CD14-positive monocyte (primary cell): ENCODE measurements around the gene PITPNM1. TPM values are rescaled to one million over a fixed set of nuclear protein-coding genes. Genes with fewer than 3 reads are reported as not detected.
"Not testable (repeated sequence)": the region's sequence is repeated elsewhere in the genome, so short reads cannot be mapped to it uniquely, and the experiment has no call there.

Experiments used
- DNase-seq, 3 donors: peaks; one replicate each; pipeline ENCODE4 v3.0.0-alpha.2; 2011 to 2022
- H2AFZ ChIP-seq: 2 replicates; pipeline ENCODE4 v1.6.0; 2012; ENCODE audit warnings: mild to moderate bottlenecking, low read depth, low read length, inconsistent platforms; ENCODE audit not compliant: insufficient read depth, poor library complexity, severe bottlenecking
- H3K27ac ChIP-seq, 2 donors: 1 replicate in 1 of 2; 2 replicates in 1 of 2; pipeline ENCODE4 v1.5.1; 2012 to 2013; ENCODE audit warnings: low read length in 2 of 2, control low read depth in 1 of 2, inconsistent platforms in 1 of 2, low read depth in 1 of 2, mild to moderate bottlenecking in 1 of 2
- H3K27me3 ChIP-seq, 2 donors: one replicate each; pipeline versions ENCODE4 v1.6.0 to v1.6.1; 2011 to 2013; ENCODE audit warnings: low read length in 2 of 2; ENCODE audit not compliant: control insufficient read depth in 2 of 2, insufficient read depth in 2 of 2
- H3K36me3 ChIP-seq, 2 donors: replicated peaks in 1 of 2; 1 replicate in 1 of 2; 2 replicates in 1 of 2; pipeline versions ENCODE4 v1.5.1 to v1.6.1; 2012 to 2013; ENCODE audit warnings: low read length in 2 of 2, control low read depth in 1 of 2, inconsistent platforms in 1 of 2, mild to moderate bottlenecking in 1 of 2; ENCODE audit not compliant: insufficient read depth in 2 of 2, control insufficient read depth in 1 of 2
- H3K4me1 ChIP-seq, 2 donors: 1 replicate in 1 of 2; 2 replicates in 1 of 2; pipeline versions ENCODE4 v1.5.1 to v1.6.1; 2012 to 2013; ENCODE audit warnings: low read length in 2 of 2, control low read depth in 1 of 2, inconsistent platforms in 1 of 2, mild to moderate bottlenecking in 1 of 2, moderate library complexity in 1 of 2; ENCODE audit not compliant: insufficient read depth in 2 of 2, control insufficient read depth in 1 of 2
- H3K4me2 ChIP-seq: replicated peaks from 2 replicates; pipeline ENCODE3; 2012; ENCODE audit warnings: low read length, moderate library complexity, mild to moderate bottlenecking; ENCODE audit not compliant: poor library complexity, severe bottlenecking; ENCODE audit errors: extremely low read depth
- H3K4me3 ChIP-seq, 3 experiments: fragments of 200-600 bp in 1 of 3; sonication (generic) in 1 of 3; replicated peaks in 1 of 3; 1 replicate in 2 of 3; 2 replicates in 1 of 3; pipeline ENCODE4 v1.5.1; 2011 to 2013; ENCODE audit warnings: low read length in 3 of 3, mild to moderate bottlenecking in 3 of 3, control low read depth in 2 of 3, low read depth in 2 of 3, inconsistent platforms in 1 of 3, moderate library complexity in 1 of 3
- H3K79me2 ChIP-seq: 2 replicates; pipeline ENCODE4 v1.6.0; 2012; ENCODE audit warnings: mild to moderate bottlenecking, control low read depth, inconsistent platforms, low read length, moderate library complexity; ENCODE audit not compliant: insufficient read depth
- H3K9ac ChIP-seq: 2 replicates; pipeline ENCODE4 v1.6.0; 2017; ENCODE audit warnings: low read length, mild to moderate bottlenecking; ENCODE audit not compliant: insufficient read depth, poor library complexity, severe bottlenecking
- H3K9me3 ChIP-seq, 2 donors: replicated peaks in 1 of 2; 1 replicate in 1 of 2; 2 replicates in 1 of 2; pipeline versions ENCODE4 v1.5.1 to v1.6.1; 2012 to 2013; ENCODE audit warnings: low read length in 2 of 2, control low read depth in 1 of 2; ENCODE audit not compliant: control insufficient read depth in 1 of 2, insufficient read depth in 1 of 2
- H4K20me1 ChIP-seq: 2 replicates; pipeline ENCODE4 v1.6.0; 2012; ENCODE audit warnings: mild to moderate bottlenecking, low read length, control low read depth, moderate library complexity; ENCODE audit not compliant: insufficient read depth
- H3K27ac Mint-ChIP-seq, 7 donors: one replicate each; pipeline ENCODE4 v1.8.0; 2020; ENCODE audit warnings: mild to moderate bottlenecking in 7 of 7, mixed read lengths in 7 of 7, moderate library complexity in 6 of 7, inconsistent platforms in 2 of 7
- H3K27me3 Mint-ChIP-seq, 3 donors: one replicate each; pipeline ENCODE4 v1.8.0; 2021 to 2022; ENCODE audit warnings: low read depth in 3 of 3, mild to moderate bottlenecking in 3 of 3, mixed read lengths in 3 of 3, moderate library complexity in 3 of 3, inconsistent platforms in 1 of 3
- H3K36me3 Mint-ChIP-seq, 2 donors: one replicate each; pipeline ENCODE4 v1.8.0; 2020; ENCODE audit warnings: mixed read lengths in 2 of 2, inconsistent platforms in 1 of 2, mild to moderate bottlenecking in 1 of 2
- H3K4me1 Mint-ChIP-seq: one replicate; pipeline ENCODE4 v1.8.0; 2020; ENCODE audit warnings: mild to moderate bottlenecking, mixed read lengths
- H3K4me3 Mint-ChIP-seq, 2 donors: one replicate each; pipeline ENCODE4 v1.8.0; 2020; ENCODE audit warnings: mild to moderate bottlenecking in 2 of 2, mixed read lengths in 2 of 2, moderate library complexity in 1 of 2
- H3K9me3 Mint-ChIP-seq, 7 donors: one replicate each; pipeline ENCODE4 v1.8.0; 2020 to 2022; ENCODE audit warnings: mixed read lengths in 7 of 7, mild to moderate bottlenecking in 6 of 7, moderate library complexity in 6 of 7, inconsistent platforms in 2 of 7
- CTCF ChIP-seq: fragments of 200-600 bp; IDR thresholded peaks from one replicate; pipeline ENCODE4 v1.8.0; 2022; ENCODE audit warnings: antibody characterized with exemption, mild to moderate bottlenecking
- WGBS: methylation state at CpG from one replicate; pipeline ENCODE4 v1.1.5; 2013; ENCODE audit warnings: missing lambda C conversion rate; ENCODE audit not compliant: insufficient coverage; 5-methylcytosine and 5-hydroxymethylcytosine counted together
- intact Hi-C, 2 donors: fragments of 100-400 bp; cut with micrococcal nuclease; formaldehyde crosslinking; loops; one replicate each; pipeline versions ENCODE4 v1.15.0 to v1.15.1; 2023
- polyA plus RNA-seq, 3 donors: library from polyadenylated mRNA; depleted of rRNA in 1 of 3; unstranded in 2 of 3; stranded (reverse) in 1 of 3; fragments of 300-500 nt in 2 of 3; fragments of >200 nt in 1 of 3; fragmentation: Illumina TruSeq in 2 of 3; gene quantifications; 1 replicate in 2 of 3; 2 replicates in 1 of 3; pipeline ENCODE4 v1.2.3, GENCODE V29; 2012 to 2021

The PITPNM1 gene
- polyA plus RNA-seq, 3 donors, result 11.7 to 122 (median 22.2) TPM

GRCh38 chr11:67514116-67514515 lies 9.0 kb upstream of the PITPNM1 start:
- Histone ChIP-seq H3K9me3 (no peaks in the 10 kb centered on the region), H3K4me3 (no peak overlapping the region), H3K36me3 (no peaks in the 10 kb centered on the region), H3K4me1 (peaks cover under 1 to 2% of the 10 kb centered on the region in 2 donors), H3K4me2 (no peak overlapping the region), H3K9ac (no peak overlapping the region), H4K20me1 (no peaks in the 10 kb centered on the region), H2AFZ (no peak overlapping the region), H3K79me2 (no peaks in the 10 kb centered on the region), H3K27ac (no peak overlapping the region), H3K27me3 (peaks cover 0 to 15% of the 10 kb centered on the region in 2 donors)
- Mint-ChIP-seq H3K4me1 (peaks cover 2% of the 10 kb centered on the region), H3K27ac (no peak overlapping the region), H3K27me3 (peaks cover 11 to 29% (median 15%) of the 10 kb centered on the region in 3 donors), H3K9me3 (no peaks in the 10 kb centered on the region), H3K36me3 (no peaks in the 10 kb centered on the region), H3K4me3 (no peak overlapping the region)
- no peak for DNase-seq
- intact Hi-C loops, result no loop called here
- WGBS, result no CpG with 5 or more reads among the region's 7 CpGs
- TF ChIP-seq CTCF, result no peak

DNA sequence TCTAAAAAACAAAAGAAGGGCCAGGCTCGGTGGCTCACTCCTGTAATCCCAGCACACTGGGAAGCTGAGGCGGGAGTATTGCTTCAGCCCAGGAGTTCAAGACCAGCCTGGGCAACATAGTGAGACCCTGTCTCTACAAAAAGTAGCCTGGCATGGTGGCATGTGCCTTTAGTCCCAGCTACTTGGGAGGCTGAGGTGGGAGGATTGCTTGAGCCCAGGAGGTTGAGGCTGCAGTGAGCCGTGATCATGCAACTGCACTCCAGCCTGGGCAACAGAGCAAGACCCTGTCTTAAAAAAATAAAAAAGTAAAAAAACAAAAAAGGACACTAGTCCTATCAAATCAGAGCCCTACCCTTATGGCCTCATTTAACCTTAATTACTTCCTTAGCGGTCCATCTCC lies 6.4 kb upstream of the PITPNM1 start:
- intact Hi-C loops, H2AFZ ChIP-seq, H3K27ac ChIP-seq, H3K36me3 Mint-ChIP-seq, DNase-seq, H3K9ac ChIP-seq, H3K4me2 ChIP-seq, H3K9me3 ChIP-seq, H3K4me3 Mint-ChIP-seq, H3K36me3 ChIP-seq, H3K9me3 Mint-ChIP-seq, H3K4me3 ChIP-seq, H3K27ac Mint-ChIP-seq: not testable (repeated sequence)
- peaks cover 0 to 15% of the 10 kb centered on the region in 2 donors for H3K27me3 ChIP-seq
- peaks cover 13% of the 10 kb centered on the region for H3K4me1 Mint-ChIP-seq
- H3K4me1 ChIP-seq, result peaks cover 19 to 21% of the 10 kb centered on the region in 2 donors
- H3K79me2 ChIP-seq, result peaks cover 12% of the 10 kb centered on the region
- H4K20me1 ChIP-seq, result peaks cover 11% of the 10 kb centered on the region
- H3K27me3 Mint-ChIP-seq, result peaks cover 11 to 29% (median 12%) of the 10 kb centered on the region in 3 donors
- 96% methylated on average over 2 of the region's 4 CpGs for WGBS
